WTC11 (cell line): ENCODE data around the gene CYB561D2. TPM values are rescaled to one million over a fixed set of nuclear protein-coding genes. Genes with fewer than 3 reads are reported as not detected.

ENCODE experiments used
- ATF1 ChIP-seq: sonication (generic); formaldehyde crosslinking; IDR thresholded peaks from 2 replicates; pipeline ENCODE4 v1.8.1; 2023; ENCODE audit warnings: mild to moderate bottlenecking, moderate library complexity, missing genetic modification reagents
- GABPB1 ChIP-seq: sonication (generic); formaldehyde crosslinking; IDR thresholded peaks from 2 replicates; pipeline ENCODE4 v1.8.1; 2023; ENCODE audit warnings: mild to moderate bottlenecking, missing genetic modification reagents
- GTF2I ChIP-seq: fragments of 250-450 bp; sonication (Bioruptor Pico); conservative IDR thresholded peaks from 2 replicates; pipeline ENCODE4 v1.4.0; 2021; ENCODE audit warnings: mild to moderate bottlenecking
- JAZF1 ChIP-seq: fragments of 250-450 bp; sonication (Bioruptor Pico); IDR thresholded peaks from 2 replicates; pipeline ENCODE4 v1.9.0; 2021; ENCODE audit warnings: moderate library complexity, mild to moderate bottlenecking, inconsistent platforms
- KAT7 ChIP-seq: sonication (generic); formaldehyde crosslinking; IDR thresholded peaks from 2 replicates; pipeline ENCODE4 v1.8.1; 2023; ENCODE audit warnings: missing genetic modification reagents, mild to moderate bottlenecking, borderline replicate concordance
- MLX ChIP-seq: sonication (generic); formaldehyde crosslinking; IDR thresholded peaks from 2 replicates; pipeline ENCODE4 v1.8.1; 2023; ENCODE audit warnings: mild to moderate bottlenecking, missing genetic modification reagents, moderate library complexity
- MXD4 ChIP-seq: fragments of 250-450 bp; sonication (Bioruptor Pico); IDR thresholded peaks from 2 replicates; pipeline ENCODE4 v1.8.0; 2021; ENCODE audit warnings: mild to moderate bottlenecking, moderate library complexity, borderline replicate concordance
- NFE2L1 ChIP-seq: sonication (generic); formaldehyde crosslinking; IDR thresholded peaks from 2 replicates; pipeline ENCODE4 v1.8.1; 2023; ENCODE audit warnings: missing genetic modification reagents
- RORB ChIP-seq: fragments of 250-450 bp; sonication (Bioruptor Pico); IDR thresholded peaks from 2 replicates; pipeline ENCODE4 v1.9.0; 2021; ENCODE audit warnings: mild to moderate bottlenecking
- SMAD3 ChIP-seq: sonication (generic); formaldehyde crosslinking; IDR thresholded peaks from 2 replicates; pipeline ENCODE4 v1.8.0; 2022; ENCODE audit warnings: missing genetic modification reagents, mild to moderate bottlenecking, borderline replicate concordance
- SMAD4 ChIP-seq: sonication (generic); formaldehyde crosslinking; IDR thresholded peaks from 2 replicates; pipeline ENCODE4 v1.8.0; 2022; ENCODE audit warnings: mild to moderate bottlenecking, missing genetic modification reagents
- SOX15 ChIP-seq: fragments of 250-450 bp; sonication (Bioruptor Pico); IDR thresholded peaks from 2 replicates; pipeline ENCODE4 v1.9.0; 2021; ENCODE audit warnings: mild to moderate bottlenecking
- SP1 ChIP-seq: sonication (generic); formaldehyde crosslinking; conservative IDR thresholded peaks from 2 replicates; pipeline ENCODE4 v1.8.1; 2022; ENCODE audit warnings: missing genetic modification reagents
- STAT6 ChIP-seq: sonication (generic); formaldehyde crosslinking; conservative IDR thresholded peaks from 2 replicates; pipeline ENCODE4 v1.8.1; 2023; ENCODE audit warnings: mild to moderate bottlenecking, low read depth, missing genetic modification reagents, moderate library complexity
- TCF7 ChIP-seq: sonication (generic); formaldehyde crosslinking; IDR thresholded peaks from 2 replicates; pipeline ENCODE4 v1.8.0; 2022; ENCODE audit warnings: mild to moderate bottlenecking, low read depth, missing genetic modification reagents, moderate library complexity
- TP53 ChIP-seq: sonication (generic); formaldehyde crosslinking; IDR thresholded peaks from 2 replicates; pipeline ENCODE4 v1.8.1; 2023; ENCODE audit warnings: mild to moderate bottlenecking, missing genetic modification reagents
- USF1 ChIP-seq: sonication (generic); formaldehyde crosslinking; IDR thresholded peaks from 2 replicates; pipeline ENCODE4 v1.8.0; 2022; ENCODE audit warnings: mild to moderate bottlenecking, missing genetic modification reagents
- ZBTB21 ChIP-seq: sonication (generic); formaldehyde crosslinking; IDR thresholded peaks from 2 replicates; pipeline ENCODE4 v1.8.1; 2023; ENCODE audit warnings: mild to moderate bottlenecking, missing genetic modification reagents, borderline replicate concordance
- ZNF219 ChIP-seq: sonication (generic); formaldehyde crosslinking; IDR thresholded peaks from 2 replicates; pipeline ENCODE4 v1.8.0; 2023; ENCODE audit warnings: missing genetic modification reagents, mild to moderate bottlenecking, borderline replicate concordance
- ZNF232 ChIP-seq: sonication (generic); formaldehyde crosslinking; IDR thresholded peaks from 2 replicates; pipeline ENCODE4 v1.8.0; 2022; ENCODE audit warnings: mild to moderate bottlenecking, missing genetic modification reagents
- ZNF317 ChIP-seq: sonication (generic); formaldehyde crosslinking; IDR thresholded peaks from 2 replicates; pipeline ENCODE4 v1.8.1; 2023; ENCODE audit warnings: low read depth, mild to moderate bottlenecking, moderate library complexity, missing genetic modification reagents, borderline replicate concordance
- ZNF416 ChIP-seq: fragments of 250-450 bp; sonication (Bioruptor Pico); IDR thresholded peaks from 2 replicates; pipeline ENCODE4 v1.9.0; 2021; ENCODE audit warnings: mild to moderate bottlenecking, inconsistent platforms
- ZNF423 ChIP-seq: fragments of 250-450 bp; sonication (Bioruptor Pico); IDR thresholded peaks from 2 replicates; pipeline ENCODE4 v2.1.2; 2022; ENCODE audit warnings: mild to moderate bottlenecking, moderate library complexity
- total RNA-seq: library from RNA; stranded (reverse); gene quantifications from 3 replicates; pipeline ENCODE4 v1.2.3, GENCODE V29; 2021
- TF ChIP-seq, protein P1 (sequence below): sonication (generic); formaldehyde crosslinking; IDR thresholded peaks from 2 replicates; pipeline ENCODE4 v1.8.0; 2023; ENCODE audit warnings: mild to moderate bottlenecking, missing genetic modification reagents
- TF ChIP-seq, protein P2 (sequence below): sonication (generic); formaldehyde crosslinking; IDR thresholded peaks from 2 replicates; pipeline ENCODE4 v1.8.1; 2022; ENCODE audit warnings: mild to moderate bottlenecking, moderate library complexity, missing genetic modification reagents
- TF ChIP-seq, protein P3 (sequence below): sonication (generic); formaldehyde crosslinking; IDR thresholded peaks from 2 replicates; pipeline ENCODE4 v1.8.0; 2022; ENCODE audit warnings: missing genetic modification reagents
- TF ChIP-seq, protein P4 (sequence below): fragments of 250-450 bp; sonication (Bioruptor Pico); IDR thresholded peaks from 2 replicates; pipeline ENCODE4 v1.8.0; 2021; ENCODE audit warnings: mild to moderate bottlenecking

Gene CYB561D2
- total RNA-seq, 1 experiment from 2014 or later = 9.8 TPM

GRCh38 chr3:50340448-50341329 lies 10.0 kb upstream of the CYB561D2 start, which contains the start of gene RASSF1 (continued):
- TF ChIP-seq STAT6 (no peak), GABPB1 (no peak), SOX15 (CRISPR knock-in tag) (no peak), TP53 (CRISPR knock-in tag) (peak; percentile 61), ZNF423 (CRISPR knock-in tag) (peak; percentile 29; the same call in 1 of the 2 replicates), SP1 (CRISPR knock-in tag) (peak; percentile 60), NFE2L1 (CRISPR knock-in tag) (no peak), ZNF416 (CRISPR knock-in tag) (no peak), MXD4 (no peak), ZBTB21 (no peak), RORB (CRISPR knock-in tag) (no peak), SMAD3 (CRISPR knock-in tag) (0 out of 2 replicates have a peak, but pooled peaks have one; percentile 30), JAZF1 (CRISPR knock-in tag) (no peak), MLX (CRISPR knock-in tag) (no peak), ZNF219 (CRISPR knock-in tag) (no peak), TCF7 (peak; percentile 87), USF1 (peak; percentile 53; the same call in 1 of the 2 replicates), ZNF317 (CRISPR knock-in tag) (no peak), ZNF232 (peak; percentile 86; the same call in 1 of the 2 replicates), ATF1 (no peak), KAT7 (no peak), SMAD4 (CRISPR knock-in tag) (no peak), GTF2I (CRISPR knock-in tag) (no peak)
- TF ChIP-seq, protein P1, sequence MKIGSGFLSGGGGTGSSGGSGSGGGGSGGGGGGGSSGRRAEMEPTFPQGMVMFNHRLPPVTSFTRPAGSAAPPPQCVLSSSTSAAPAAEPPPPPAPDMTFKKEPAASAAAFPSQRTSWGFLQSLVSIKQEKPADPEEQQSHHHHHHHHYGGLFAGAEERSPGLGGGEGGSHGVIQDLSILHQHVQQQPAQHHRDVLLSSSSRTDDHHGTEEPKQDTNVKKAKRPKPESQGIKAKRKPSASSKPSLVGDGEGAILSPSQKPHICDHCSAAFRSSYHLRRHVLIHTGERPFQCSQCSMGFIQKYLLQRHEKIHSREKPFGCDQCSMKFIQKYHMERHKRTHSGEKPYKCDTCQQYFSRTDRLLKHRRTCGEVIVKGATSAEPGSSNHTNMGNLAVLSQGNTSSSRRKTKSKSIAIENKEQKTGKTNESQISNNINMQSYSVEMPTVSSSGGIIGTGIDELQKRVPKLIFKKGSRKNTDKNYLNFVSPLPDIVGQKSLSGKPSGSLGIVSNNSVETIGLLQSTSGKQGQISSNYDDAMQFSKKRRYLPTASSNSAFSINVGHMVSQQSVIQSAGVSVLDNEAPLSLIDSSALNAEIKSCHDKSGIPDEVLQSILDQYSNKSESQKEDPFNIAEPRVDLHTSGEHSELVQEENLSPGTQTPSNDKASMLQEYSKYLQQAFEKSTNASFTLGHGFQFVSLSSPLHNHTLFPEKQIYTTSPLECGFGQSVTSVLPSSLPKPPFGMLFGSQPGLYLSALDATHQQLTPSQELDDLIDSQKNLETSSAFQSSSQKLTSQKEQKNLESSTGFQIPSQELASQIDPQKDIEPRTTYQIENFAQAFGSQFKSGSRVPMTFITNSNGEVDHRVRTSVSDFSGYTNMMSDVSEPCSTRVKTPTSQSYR (CRISPR knock-in tag) = 0 out of 2 replicates have a peak, but pooled peaks have one; percentile 19
- TF ChIP-seq, protein P2, sequence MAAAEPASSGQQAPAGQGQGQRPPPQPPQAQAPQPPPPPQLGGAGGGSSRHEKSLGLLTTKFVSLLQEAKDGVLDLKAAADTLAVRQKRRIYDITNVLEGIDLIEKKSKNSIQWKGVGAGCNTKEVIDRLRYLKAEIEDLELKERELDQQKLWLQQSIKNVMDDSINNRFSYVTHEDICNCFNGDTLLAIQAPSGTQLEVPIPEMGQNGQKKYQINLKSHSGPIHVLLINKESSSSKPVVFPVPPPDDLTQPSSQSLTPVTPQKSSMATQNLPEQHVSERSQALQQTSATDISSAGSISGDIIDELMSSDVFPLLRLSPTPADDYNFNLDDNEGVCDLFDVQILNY (CRISPR knock-in tag) = peak; percentile 85; the same call in 1 of the 2 replicates
- TF ChIP-seq, protein P3, sequence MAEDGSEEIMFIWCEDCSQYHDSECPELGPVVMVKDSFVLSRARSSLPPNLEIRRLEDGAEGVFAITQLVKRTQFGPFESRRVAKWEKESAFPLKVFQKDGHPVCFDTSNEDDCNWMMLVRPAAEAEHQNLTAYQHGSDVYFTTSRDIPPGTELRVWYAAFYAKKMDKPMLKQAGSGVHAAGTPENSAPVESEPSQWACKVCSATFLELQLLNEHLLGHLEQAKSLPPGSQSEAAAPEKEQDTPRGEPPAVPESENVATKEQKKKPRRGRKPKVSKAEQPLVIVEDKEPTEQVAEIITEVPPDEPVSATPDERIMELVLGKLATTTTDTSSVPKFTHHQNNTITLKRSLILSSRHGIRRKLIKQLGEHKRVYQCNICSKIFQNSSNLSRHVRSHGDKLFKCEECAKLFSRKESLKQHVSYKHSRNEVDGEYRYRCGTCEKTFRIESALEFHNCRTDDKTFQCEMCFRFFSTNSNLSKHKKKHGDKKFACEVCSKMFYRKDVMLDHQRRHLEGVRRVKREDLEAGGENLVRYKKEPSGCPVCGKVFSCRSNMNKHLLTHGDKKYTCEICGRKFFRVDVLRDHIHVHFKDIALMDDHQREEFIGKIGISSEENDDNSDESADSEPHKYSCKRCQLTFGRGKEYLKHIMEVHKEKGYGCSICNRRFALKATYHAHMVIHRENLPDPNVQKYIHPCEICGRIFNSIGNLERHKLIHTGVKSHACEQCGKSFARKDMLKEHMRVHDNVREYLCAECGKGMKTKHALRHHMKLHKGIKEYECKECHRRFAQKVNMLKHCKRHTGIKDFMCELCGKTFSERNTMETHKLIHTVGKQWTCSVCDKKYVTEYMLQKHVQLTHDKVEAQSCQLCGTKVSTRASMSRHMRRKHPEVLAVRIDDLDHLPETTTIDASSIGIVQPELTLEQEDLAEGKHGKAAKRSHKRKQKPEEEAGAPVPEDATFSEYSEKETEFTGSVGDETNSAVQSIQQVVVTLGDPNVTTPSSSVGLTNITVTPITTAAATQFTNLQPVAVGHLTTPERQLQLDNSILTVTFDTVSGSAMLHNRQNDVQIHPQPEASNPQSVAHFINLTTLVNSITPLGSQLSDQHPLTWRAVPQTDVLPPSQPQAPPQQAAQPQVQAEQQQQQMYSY = peak; percentile 24; the same call in 1 of the 2 replicates
- TF ChIP-seq, protein P4, sequence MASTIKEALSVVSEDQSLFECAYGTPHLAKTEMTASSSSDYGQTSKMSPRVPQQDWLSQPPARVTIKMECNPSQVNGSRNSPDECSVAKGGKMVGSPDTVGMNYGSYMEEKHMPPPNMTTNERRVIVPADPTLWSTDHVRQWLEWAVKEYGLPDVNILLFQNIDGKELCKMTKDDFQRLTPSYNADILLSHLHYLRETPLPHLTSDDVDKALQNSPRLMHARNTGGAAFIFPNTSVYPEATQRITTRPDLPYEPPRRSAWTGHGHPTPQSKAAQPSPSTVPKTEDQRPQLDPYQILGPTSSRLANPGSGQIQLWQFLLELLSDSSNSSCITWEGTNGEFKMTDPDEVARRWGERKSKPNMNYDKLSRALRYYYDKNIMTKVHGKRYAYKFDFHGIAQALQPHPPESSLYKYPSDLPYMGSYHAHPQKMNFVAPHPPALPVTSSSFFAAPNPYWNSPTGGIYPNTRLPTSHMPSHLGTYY = no peak
